Stimulated activated CD8-positive, alpha-beta memory T cell treated with anti-CD3 and anti-CD28 coated beads, Interleukin-4, amount 100 ng/mL, for 48 hours (primary cell): ENCODE measurements around the gene RPTOR.

Experiments used
- DNase-seq: peaks from one replicate; pipeline ENCODE4 v3.0.0-alpha.2; 2020

The RPTOR gene

DNA sequence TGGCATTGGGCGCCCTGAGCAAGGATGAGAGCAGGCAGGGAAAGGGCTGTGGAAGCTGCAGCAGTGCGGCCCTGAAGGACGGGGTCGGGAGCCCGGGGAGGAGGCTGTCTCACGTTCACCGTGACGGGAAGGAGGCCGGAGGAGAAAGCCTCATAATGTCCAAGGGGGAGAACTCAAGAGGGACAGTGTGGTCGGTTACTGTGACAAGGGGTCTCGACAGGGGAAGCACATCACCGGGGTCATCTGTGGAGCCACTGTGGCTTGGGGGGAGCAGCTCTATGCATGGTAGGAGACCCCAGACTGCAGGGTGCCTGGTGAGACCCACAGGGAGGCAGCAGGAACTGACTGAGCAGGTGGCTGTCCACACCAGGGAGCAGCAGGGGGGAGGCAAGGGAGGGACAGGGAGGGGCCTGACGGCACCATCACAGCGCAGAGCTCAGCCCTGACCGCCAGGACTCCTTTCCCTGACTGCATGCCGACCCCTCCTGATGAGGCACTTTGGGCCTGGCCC, 292.4 kb downstream of the RPTOR start:
- no peak for DNase-seq

DNA sequence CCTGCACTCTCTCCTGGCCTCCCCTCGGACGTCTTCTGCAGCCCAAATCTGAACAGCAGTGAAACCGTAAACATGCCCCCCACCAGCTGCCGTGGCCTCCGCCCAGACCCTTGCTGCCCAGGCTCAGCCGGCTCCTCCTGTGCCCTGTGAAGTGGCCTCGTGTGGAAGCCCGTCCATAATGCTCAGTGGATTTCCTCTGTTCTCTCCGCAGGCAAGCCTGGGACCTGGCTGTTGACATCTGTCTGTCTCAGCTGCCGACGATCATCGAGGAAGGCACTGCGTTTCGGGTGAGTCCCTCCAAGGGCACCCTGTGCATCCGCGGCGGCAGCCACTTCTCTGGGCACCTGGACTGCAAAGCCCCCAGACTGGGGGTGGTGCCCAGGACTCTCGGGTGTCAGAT, 293.1 kb downstream of the RPTOR start:
- no peak for DNase-seq

DNA sequence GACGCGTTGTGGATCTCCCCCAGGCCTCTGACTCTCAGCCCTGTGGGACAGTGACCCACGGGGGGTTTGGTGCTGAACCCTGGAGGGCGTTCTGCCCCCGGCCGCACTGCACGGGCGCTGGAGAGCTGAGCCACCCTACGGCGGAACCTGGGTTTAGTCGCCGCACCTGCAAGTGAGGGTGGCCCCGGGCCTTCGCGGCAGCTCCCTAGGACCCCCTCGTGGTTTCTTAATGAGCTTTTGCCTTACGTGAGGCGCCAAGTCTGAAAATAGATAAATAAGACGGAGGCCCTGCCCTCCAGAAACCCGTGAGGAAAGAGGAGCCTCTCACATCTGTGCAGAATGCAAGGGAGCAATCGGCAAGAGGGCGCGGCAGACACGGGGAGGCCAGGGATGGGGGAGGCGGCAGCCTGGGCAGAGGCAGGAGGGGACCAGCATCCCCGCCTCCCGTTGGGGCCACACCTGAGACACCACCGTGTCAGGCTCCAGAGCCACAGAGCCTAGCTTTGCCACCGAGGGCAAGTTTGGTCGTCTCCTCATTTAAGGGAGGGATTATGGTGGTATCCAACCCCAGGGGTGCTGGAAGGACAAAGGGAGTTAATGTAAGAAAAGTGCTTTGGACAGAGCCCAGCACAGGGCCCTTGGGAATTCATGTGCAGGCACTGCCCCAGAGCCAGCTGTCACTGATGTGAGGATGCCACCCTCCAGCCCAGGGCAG, 293.8 kb downstream of the RPTOR start:
- DNase-seq: no peak

- no peak for DNase-seq
Measured at GRCh38 chr17:80839026-80839345, 294.3 kb downstream of the RPTOR start.

DNA sequence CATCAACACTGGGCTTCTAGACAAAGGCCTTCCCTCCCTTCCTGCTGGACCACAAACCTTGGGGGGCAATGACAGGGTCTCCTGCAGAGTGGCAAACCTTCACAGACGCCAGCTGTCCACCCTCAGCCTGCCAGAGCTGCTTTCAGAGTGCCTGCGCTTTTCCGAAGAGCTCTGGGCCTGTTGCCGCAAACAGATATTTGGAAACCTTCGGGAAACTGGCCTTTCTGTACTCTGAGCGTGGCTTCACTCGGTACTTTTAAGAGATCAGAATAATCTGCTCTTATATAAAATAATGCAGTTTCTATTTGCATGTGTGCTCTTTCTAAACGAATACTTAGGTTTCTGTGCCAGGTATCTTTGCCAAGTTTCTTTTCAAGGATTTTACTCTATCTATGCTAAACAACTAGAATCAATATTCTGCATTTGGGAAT, 294.9 kb downstream of the RPTOR start:
- no peak for DNase-seq

- no peak for DNase-seq
Measured at GRCh38 chr17:80839970-80840369, 295.3 kb downstream of the RPTOR start.

GRCh38 chr17:80842456-80843013, 297.9 kb downstream of the RPTOR start:
- DNase-seq: no peak

DNA sequence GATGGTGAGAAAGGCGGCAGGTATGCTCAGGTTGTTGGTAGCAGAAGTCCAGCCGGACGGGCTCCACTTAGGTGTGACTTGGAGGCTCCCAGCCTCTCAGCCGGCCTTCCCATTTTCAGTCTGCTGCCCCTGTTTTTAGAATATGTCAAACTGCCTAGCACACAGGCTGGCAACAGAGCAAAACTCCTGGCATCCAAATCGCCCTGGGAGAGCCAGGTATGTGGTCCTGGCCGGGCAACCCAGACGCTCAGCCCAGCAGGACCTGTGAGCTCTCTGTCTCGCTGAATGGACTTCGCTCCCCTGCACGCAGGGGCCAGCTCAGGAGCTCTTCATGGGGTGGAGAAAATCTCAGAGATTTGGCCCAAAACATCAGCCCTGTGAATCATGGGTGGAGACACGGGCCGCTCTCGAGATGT, 299.1 kb downstream of the RPTOR start:
- no peak for DNase-seq

GRCh38 chr17:80844418-80844990, 299.9 kb downstream of the RPTOR start:
- no peak for DNase-seq

- no peak for DNase-seq
Measured at GRCh38 chr17:80845069-80845862, 300.6 kb downstream of the RPTOR start.

- no peak for DNase-seq
Measured at GRCh38 chr17:80845863-80846671, 301.4 kb downstream of the RPTOR start.

DNA sequence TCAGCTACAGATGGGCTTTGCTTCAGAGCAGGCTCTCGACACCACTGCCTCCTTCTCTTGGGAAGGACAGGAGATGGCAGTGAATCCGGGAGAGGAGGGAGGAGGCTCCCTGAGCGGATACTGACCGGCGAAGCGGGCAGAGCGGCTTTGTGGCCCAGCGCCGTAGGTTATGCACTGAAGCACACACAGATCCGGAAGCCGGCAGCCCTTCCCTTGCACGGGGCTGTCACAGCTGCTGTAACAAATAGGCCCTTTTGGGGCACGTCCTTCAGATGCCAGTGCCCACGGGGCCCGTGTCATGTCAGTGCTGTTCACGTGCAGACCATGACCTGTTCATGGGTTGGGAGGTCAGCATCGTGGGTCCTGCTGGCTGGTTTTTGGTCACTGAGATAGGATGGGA, 302.3 kb downstream of the RPTOR start:
- peak; percentile 51 for DNase-seq

- peak; percentile 75 for DNase-seq
Measured at GRCh38 chr17:80847496-80848230, 303.0 kb downstream of the RPTOR start.

DNA sequence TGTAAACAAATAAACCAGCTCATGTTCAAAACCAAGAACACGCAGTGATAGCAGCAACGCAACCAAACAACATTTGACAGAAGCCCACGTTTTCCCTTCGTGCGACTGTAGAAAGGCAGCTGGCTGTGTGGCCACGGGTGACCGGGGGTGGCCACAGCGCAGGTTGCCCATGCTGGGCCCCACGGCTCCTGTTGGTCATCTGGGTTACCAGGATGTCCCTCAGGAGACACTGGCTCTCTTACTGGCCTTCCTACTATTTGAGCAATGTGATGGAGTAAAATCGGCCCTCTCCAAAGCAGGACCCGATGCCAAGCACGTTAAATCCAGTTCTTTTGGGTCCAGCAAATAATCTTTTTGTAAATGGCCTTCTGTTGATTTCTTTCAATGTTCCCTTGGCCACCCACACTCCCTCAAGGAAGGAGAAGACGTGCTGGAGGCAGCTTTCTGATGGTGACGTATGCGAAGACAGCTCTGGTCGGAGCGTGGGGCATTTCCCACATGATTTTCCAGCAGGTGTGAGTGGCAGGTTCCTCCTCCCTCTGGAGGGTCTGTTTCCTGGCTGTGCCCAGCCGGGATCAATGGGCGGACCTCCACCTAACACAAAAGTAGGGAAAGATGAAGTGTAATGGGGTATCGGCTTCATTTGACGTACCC, 303.9 kb downstream of the RPTOR start:
- DNase-seq: no peak

DNA sequence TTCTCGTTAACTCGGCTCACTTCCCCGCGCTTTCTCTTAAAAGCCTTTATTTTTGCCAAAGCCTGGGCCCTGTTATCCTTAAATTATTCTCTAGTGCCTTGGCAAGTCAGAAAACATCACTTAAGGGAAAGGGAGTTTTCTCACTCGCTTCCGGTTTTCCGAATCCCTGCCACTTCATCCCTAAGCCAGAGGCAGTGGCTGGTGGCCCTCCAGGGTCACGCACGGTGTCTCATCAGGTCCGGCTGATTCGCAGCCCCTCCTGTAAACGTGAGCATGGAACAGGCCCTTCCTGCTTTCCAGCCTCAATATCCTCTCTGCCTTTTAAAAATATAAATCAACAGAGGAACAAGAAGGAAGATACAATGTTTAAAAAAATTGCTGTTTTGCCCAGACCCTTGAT, 304.5 kb downstream of the RPTOR start:
- no peak for DNase-seq

GRCh38 chr17:80850109-80850508, 305.5 kb downstream of the RPTOR start:
- no peak for DNase-seq

DNA sequence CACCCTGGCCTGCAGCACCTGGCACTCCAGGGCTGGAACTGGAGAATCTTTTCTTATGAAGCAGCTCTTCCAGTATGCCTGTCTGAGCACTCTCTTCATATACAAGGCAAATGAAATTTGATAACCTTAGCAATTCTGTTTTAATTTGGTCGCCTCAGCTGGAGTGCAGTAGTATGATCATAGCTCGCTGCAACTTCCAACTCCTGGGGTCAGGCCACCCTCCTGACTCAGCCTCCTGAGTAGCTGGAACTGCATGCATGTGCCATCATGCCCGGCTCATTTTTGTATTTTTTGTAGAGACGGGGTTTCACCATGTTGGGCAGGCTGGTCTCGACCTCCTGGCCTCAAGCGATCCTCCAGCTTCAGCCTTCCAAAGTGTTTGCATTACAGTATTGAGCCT, 306.2 kb downstream of the RPTOR start:
- DNase-seq: no peak

DNA sequence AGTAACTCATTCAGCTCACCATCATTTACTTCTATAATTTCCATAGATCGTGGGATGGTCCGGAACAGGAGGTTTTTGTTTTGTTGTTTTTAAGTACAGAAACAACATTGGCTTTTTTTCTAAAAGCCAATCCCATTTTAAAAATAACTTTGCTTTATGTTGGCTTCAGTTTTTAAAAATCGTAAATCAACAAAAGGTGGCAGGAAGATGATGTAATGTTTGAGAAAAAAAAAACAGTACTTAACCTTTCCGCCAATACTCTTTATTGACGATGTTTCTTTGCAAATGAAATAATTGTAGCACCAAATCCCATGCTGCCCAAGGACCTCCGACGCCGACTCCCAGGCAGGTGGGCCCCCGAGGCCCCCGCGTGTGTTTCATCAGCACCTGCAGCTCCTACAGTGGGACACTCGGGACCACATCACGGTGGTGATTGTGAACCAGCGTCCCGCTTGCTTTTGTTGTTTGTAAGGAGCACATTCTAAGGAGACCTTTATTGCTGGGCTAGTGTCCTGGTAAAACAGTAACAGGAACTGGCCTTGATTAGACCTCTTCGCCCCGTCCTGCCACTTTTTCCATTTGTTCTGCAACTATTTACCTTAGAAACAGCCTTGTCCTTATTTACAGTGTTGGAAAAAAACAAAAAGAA, 306.8 kb downstream of the RPTOR start:
- DNase-seq: no peak

GRCh38 chr17:80852476-80853015, 307.9 kb downstream of the RPTOR start:
- DNase-seq: no peak

- DNase-seq: no peak
Measured at GRCh38 chr17:80853076-80853475, 308.4 kb downstream of the RPTOR start.

GRCh38 chr17:80854220-80854619, 309.6 kb downstream of the RPTOR start:
- DNase-seq: no peak
